NCI-H1436 (cell line): ENCODE data around the gene SLC38A11.
"Not testable (repeated sequence)": the region's sequence is repeated elsewhere in the genome, so short reads cannot be mapped to it uniquely, and the experiment has no call there.

Experiments used
- DNase-seq: peaks from one replicate; lab custom pipeline; 2025; lab: John Stamatoyannopoulos, UW

The SLC38A11 gene

DNA sequence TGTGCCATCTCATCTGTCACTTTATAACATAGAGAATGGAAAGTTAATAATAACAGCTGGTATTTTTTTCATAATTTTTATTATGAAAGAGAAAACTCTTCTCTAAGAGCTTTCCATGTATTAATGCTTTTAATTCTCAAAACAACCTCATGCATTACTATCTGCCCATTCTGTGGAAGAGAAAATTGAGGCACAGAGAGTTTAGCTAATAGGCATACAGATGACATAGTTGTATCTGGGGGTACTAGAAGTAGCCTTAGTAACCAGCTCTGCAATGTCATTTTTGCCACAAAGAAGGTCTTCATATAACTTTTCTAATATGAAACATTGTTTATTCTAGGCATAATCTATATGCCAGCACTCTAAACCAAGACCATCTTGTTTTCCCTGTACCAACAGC is 77.4 kb downstream of the SLC38A11 start:
- no peak for DNase-seq

- no peak for DNase-seq
Measured at GRCh38 chr2:164877169-164877568, 78.2 kb downstream of the SLC38A11 start.

GRCh38 chr2:164875334-164876205 is 79.8 kb downstream of the SLC38A11 start:
- DNase-seq, result no peak

DNA sequence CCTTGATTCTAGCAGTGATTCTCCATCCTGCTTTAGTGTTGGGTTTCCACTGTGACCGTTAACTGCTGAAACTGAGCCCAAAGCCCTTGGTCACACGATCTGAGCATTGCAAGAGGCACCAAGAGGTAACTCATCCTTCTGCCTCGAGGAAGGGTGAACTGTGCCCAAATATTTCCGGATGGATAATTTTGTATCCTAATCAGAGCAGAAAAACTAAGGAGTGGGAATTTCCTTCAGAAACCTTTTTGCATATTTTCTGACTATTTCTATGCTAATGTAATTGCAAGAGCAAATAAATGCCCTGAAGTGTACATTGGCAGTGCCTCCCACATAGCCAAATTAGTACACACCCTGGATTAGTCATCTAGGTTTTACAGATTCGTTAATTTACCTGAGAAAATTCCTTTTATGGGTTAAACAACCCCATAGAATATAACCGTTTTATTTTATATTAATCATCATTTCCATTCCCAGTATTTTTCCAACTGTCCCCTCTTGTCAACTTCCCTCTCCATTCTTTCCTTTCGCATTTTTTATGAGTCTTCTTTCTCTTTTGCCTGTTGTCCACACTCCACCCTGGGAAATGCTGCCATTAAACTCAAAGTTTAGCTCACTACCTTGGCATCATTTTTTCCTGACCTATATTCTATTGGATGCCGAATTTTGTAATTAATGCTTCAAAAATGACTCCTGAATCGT is 82.0 kb downstream of the SLC38A11 start:
- no peak for DNase-seq

- no peak for DNase-seq
Measured at GRCh38 chr2:164871404-164871803, 83.9 kb downstream of the SLC38A11 start.

DNA sequence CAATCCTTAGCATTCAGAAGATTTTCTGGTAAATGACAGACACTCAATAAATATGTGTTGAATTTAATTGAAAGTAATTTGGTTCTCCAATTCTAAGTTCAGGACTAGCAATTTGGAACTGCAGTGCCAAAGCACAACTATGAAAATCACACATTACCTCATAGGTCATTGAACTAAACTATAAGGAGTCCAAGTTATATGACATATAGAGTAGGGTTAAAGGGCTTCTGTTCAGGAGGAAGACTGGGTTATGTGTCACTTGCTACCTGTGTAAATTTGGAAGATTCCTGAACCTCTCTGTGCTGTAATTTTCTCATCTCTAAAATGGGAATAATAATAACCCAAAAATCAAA is 85.9 kb downstream of the SLC38A11 start:
- no peak for DNase-seq

DNA sequence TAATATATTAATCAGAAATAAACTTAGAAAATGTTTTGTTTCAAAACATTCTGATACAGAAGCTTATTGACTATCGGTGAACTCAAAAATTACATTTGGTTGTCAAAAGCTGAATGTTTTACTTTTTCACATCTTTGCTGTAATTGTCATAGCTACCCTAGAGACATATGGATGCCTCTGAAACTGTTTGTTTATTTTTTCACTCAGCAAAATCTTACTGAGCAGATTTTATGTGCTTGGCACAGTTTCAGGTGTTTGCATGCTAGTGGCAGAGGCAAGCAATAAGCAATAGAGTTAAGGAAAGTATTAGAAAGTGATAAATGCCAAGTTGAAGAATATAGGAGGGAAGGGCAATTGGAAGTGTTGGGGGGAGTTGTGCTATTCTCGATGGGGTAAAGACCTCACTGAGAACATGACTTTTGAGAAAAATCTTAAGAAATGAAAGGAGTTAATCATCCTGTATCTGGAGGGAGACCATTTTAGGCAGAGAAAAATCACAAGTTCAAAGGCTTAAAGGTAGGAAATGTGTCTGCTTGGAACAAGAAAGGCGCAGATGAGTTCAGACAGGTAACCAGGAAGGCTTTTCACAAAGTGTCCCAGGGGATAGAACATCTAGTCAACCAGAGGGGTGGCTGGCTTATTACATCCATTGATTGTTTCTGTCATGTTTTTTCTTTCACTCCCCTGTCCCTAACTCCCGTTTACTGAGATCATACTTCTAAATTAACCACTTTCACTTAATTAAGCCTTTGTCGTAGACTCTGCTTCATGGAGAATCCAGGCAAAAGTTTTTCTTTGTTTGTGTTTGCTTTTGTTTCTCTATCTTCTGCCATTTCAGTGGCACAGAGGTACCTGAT is 86.5 kb downstream of the SLC38A11 start:
- no peak for DNase-seq

- no peak for DNase-seq
Measured at GRCh38 chr2:164867779-164868397, 87.4 kb downstream of the SLC38A11 start.

DNA sequence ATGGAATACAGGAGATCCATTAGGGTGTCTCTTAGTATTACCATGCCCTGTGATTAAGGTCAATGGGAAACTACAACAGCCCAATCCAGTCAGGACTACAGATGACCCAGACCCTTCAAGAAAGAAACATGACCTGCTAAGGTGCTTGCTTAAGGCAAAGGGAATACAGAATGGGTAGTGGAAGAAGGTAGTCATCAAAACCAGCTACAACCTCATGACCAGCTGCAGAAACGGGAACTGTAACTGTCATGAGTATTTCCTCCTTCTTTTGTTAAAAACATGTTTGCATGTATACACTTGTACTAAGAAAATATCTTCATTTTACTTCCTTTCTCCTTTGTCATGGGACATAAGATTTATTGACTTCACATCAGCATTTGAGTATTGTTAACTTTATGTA is 88.9 kb downstream of the SLC38A11 start:
- not testable (repeated sequence) for DNase-seq

- DNase-seq, result no peak
Measured at GRCh38 chr2:164860694-164861042, 94.7 kb downstream of the SLC38A11 start.

- not testable (repeated sequence) for DNase-seq
Measured at GRCh38 chr2:164859906-164860693, 95.2 kb downstream of the SLC38A11 start.

DNA sequence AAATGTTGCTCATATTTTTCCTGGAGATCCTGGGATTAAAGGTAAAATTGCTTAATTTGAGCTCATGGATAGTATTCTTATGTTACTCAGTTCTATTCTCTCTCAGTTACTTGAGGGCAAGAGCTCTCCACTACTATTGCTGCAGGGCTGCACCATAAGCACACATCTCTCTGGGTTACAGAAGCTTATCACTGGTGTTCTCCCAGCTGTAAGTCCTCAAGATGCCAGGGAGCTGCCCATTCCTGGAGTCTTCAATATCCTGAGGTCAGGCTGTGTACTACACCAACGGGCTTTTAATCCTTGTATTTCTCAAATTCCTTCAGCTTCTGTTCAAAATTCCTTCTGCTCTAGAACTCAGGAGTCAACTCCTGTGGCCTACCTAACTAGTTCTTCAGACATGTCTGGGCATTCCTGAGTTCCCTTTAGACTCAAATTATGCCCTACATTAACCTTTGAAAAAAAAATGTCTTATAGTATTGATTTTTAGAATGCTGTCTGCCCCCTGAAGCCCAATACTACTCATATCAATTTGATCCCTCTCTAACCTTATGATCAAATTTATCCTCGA is 96.0 kb downstream of the SLC38A11 start:
- DNase-seq, result no peak

GRCh38 chr2:164852086-164852485 is 103.2 kb downstream of the SLC38A11 start:
- no peak for DNase-seq

- no peak for DNase-seq
Measured at GRCh38 chr2:164850235-164850634, 105.1 kb downstream of the SLC38A11 start.

GRCh38 chr2:164849506-164849905 is 105.8 kb downstream of the SLC38A11 start:
- DNase-seq, result no peak

DNA sequence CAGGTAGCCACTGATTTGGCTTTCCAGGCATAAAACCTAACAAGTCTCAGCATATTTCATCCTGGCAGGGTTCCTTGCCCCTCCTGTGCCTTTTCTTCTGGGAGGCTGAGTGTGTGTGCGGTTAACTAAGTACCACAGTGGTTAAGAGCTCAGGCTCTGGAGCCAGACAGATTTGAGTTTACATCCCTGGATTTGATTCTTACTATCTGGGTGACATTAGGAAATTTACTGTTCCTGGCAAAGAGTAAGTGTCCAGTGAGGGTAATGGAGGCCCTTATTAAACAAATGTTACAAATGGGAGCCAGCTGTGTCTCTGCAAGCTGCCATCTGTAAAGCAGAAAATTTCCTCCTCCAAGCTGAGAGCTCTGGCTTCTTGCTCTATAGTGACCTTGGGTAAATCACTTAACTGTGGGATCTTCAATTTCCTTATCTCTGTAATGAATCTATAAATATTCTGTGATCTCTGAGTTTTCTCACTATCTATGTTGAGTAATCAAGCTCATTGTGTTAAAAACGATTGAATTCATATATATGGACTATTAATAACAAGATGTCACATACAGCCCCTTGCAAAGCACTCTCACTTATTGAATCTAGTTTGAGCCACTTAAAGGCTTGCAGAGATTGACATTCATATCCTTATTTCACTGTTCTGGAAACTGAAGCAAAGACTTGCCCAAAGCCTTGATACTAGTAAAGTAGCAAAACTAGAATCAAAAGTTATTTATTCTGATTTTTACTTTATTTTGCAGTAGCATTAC is 107.2 kb downstream of the SLC38A11 start:
- no peak for DNase-seq

DNA sequence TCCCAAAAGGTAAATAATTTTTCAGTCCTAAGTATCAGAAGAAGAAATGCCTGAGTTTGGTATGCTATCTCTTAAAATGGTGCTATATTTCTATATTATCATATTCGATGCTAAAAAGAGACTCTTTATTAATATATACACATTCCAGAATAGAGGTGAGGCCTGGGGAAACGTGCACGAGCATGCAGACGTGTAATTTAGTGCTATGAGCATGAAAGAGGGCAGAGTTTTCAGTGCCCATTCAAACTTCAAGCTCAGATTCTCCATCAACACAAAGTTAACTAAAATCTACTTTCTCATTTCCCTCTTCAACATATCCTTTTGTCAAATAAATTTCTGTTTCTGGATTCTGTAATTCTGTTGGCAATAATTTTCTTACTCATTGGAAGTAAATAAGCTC is 108.0 kb downstream of the SLC38A11 start:
- DNase-seq, result no peak

DNA sequence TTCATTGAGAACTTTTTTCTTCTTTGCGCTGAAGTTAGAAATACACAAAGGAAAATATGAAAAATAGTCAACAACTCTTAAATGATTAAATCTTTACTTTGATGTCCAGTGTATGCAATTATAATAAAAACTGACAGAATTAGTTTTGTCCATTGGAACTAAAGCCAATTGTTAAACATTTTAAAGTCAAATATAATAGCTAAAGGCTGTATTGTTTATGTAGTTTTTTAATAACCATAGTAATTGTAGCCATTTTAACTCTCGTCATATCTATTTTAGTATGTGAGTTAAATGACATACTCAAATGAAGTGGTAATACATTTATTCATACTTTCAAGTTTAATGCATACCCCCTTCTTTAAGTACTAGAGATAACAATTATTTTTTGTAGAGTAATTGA is 109.0 kb downstream of the SLC38A11 start:
- DNase-seq, result no peak
